Lower lobe of right lung (tissue), 2 donors: ENCODE results near the gene CDKAL1. TPM values are rescaled to one million over a fixed set of nuclear protein-coding genes. Genes with fewer than 3 reads are reported as not detected.

Experiments
- ATAC-seq, 2 donors: fragments of 200-7000 bp; cut with Tn5 transposase; one replicate each; pipeline ENCODE4 v1.9.1; 2020 to 2022; ENCODE audit warnings: mild to moderate bottlenecking in 2 of 2, moderate library complexity in 2 of 2
- DNase-seq: peaks from one replicate; pipeline ENCODE4 v3.0.0-alpha.2; 2020
- H3K27ac ChIP-seq: fragments of 200-600 bp; one replicate; pipeline ENCODE4 v1.8.0; 2022
- H3K27me3 ChIP-seq: fragments of 200-600 bp; one replicate; pipeline ENCODE4 v1.8.0; 2022; ENCODE audit warnings: low read depth
- H3K36me3 ChIP-seq: fragments of 200-600 bp; one replicate; pipeline ENCODE4 v1.8.0; 2022; ENCODE audit warnings: mild to moderate bottlenecking
- H3K4me1 ChIP-seq: fragments of 200-600 bp; one replicate; pipeline ENCODE4 v1.8.0; 2022
- H3K4me3 ChIP-seq: fragments of 200-600 bp; one replicate; pipeline ENCODE4 v1.8.0; 2022; ENCODE audit warnings: mild to moderate bottlenecking
- H3K9me3 ChIP-seq: fragments of 200-600 bp; one replicate; pipeline ENCODE4 v1.8.0; 2022
- CTCF ChIP-seq: fragments of 200-600 bp; IDR thresholded peaks from one replicate; pipeline ENCODE4 v1.8.0; 2022; ENCODE audit warnings: antibody characterized with exemption, mild to moderate bottlenecking
- intact Hi-C: fragments of 100-400 bp; cut with DNase I; formaldehyde crosslinking; loops from one replicate; pipeline ENCODE4 v1.11.0; 2022
- total RNA-seq: library from RNA; stranded (reverse); fragmentation: NEBNext Ultra II Directional; extraction: Animal tissue kit (Norgen Biotek cat#: 25700); gene quantifications from one replicate; pipeline ENCODE4 v1.2.1, GENCODE V29; 2021
- donor health status: DM: no; HTN: yes; CAD: no; lungs with severe emphysema.

CDKAL1 gene
- total RNA-seq, 1 donor from 2014 or later, result 16.0 TPM

- Histone ChIP-seq H3K9me3 (no peaks in the 10 kb centered on the region), H3K36me3 (no peaks in the 10 kb centered on the region), H3K4me3 (no peak overlapping the region), H3K4me1 (no peaks in the 10 kb centered on the region), H3K27ac (no peak overlapping the region), H3K27me3 (no peaks in the 10 kb centered on the region)
- ATAC-seq (no peak), DNase-seq (no peak)
- intact Hi-C loops, result no loop called here
- no peak for TF ChIP-seq CTCF
Observed at GRCh38 chr6:20846602-20847028, 312.4 kb downstream of the CDKAL1 start.

GRCh38 chr6:20847904-20848303 is 313.6 kb downstream of the CDKAL1 start:
- ATAC-seq (no peak), DNase-seq (no peak)
- Histone ChIP-seq H3K27me3 (no peaks in the 10 kb centered on the region), H3K4me1 (no peaks in the 10 kb centered on the region), H3K4me3 (no peak overlapping the region), H3K9me3 (no peaks in the 10 kb centered on the region), H3K36me3 (no peaks in the 10 kb centered on the region), H3K27ac (no peak overlapping the region)
- intact Hi-C loops, result no loop called here
- no peak for TF ChIP-seq CTCF

GRCh38 chr6:20850686-20851416 is 316.6 kb downstream of the CDKAL1 start:
- DNase-seq (no peak), ATAC-seq (no peak)
- Histone ChIP-seq H3K36me3 (no peaks in the 10 kb centered on the region), H3K9me3 (no peaks in the 10 kb centered on the region), H3K4me3 (no peak overlapping the region), H3K27me3 (no peaks in the 10 kb centered on the region), H3K27ac (no peak overlapping the region), H3K4me1 (no peaks in the 10 kb centered on the region)
- intact Hi-C loops, result no loop called here
- TF ChIP-seq CTCF, result no peak

- Histone ChIP-seq H3K36me3 (no peaks in the 10 kb centered on the region), H3K27ac (no peak overlapping the region), H3K4me1 (no peaks in the 10 kb centered on the region), H3K4me3 (no peak overlapping the region), H3K9me3 (no peaks in the 10 kb centered on the region), H3K27me3 (no peaks in the 10 kb centered on the region)
- ATAC-seq (no peak), DNase-seq (no peak)
- intact Hi-C loops, result no loop called here
- no peak for TF ChIP-seq CTCF
Observed at GRCh38 chr6:20851795-20852194, 317.5 kb downstream of the CDKAL1 start.

GRCh38 chr6:20853828-20854227 is 319.6 kb downstream of the CDKAL1 start:
- Histone ChIP-seq H3K27ac (no peak overlapping the region), H3K36me3 (no peaks in the 10 kb centered on the region), H3K9me3 (no peaks in the 10 kb centered on the region), H3K4me3 (no peak overlapping the region), H3K4me1 (no peaks in the 10 kb centered on the region), H3K27me3 (no peaks in the 10 kb centered on the region)
- ATAC-seq (no peak), DNase-seq (no peak)
- TF ChIP-seq CTCF, result no peak
- intact Hi-C loops, result no loop called here
